ENCODE measurements around the gene GPC5.

DNA sequence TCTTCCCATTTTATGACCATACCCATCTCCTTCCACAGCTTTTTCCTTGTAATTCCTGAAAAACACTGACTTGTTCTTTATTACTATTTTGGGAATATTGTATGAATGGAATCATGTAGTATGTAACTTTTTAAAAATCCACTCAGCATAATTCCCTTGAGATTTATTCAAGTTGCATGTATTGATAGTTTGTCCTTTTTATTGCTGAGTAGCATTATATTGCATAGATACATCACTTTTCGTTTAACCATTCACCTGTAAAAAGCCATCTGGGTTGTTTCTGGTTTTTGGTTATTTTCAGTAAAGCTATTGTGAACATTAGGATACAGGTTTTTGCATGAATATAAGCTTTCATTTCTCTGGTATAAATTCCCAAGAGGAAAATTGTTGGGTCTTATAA is 115.4 kb downstream of the GPC5 start:
- TF ChIP-seq, protein P1, sequence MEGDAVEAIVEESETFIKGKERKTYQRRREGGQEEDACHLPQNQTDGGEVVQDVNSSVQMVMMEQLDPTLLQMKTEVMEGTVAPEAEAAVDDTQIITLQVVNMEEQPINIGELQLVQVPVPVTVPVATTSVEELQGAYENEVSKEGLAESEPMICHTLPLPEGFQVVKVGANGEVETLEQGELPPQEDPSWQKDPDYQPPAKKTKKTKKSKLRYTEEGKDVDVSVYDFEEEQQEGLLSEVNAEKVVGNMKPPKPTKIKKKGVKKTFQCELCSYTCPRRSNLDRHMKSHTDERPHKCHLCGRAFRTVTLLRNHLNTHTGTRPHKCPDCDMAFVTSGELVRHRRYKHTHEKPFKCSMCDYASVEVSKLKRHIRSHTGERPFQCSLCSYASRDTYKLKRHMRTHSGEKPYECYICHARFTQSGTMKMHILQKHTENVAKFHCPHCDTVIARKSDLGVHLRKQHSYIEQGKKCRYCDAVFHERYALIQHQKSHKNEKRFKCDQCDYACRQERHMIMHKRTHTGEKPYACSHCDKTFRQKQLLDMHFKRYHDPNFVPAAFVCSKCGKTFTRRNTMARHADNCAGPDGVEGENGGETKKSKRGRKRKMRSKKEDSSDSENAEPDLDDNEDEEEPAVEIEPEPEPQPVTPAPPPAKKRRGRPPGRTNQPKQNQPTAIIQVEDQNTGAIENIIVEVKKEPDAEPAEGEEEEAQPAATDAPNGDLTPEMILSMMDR (conservative IDR thresholded peaks at IDR 0.05; ENCODE audit: low read length): no peak
- no peak for TF ChIP-seq EZH2phosphoT487 (IDR thresholded peaks at IDR 0.05; ENCODE audit: borderline replicate concordance, low read depth, low read length)

Data from OCI-LY7 (cell line).